ENCODE measurements around the gene C2orf72. TPM values are rescaled to one million over a fixed set of nuclear protein-coding genes. Genes with fewer than 3 reads are reported as not detected.

The C2orf72 gene
- total RNA-seq, 1 experiment from 2014 or later, result 0.40 TPM

DNA sequence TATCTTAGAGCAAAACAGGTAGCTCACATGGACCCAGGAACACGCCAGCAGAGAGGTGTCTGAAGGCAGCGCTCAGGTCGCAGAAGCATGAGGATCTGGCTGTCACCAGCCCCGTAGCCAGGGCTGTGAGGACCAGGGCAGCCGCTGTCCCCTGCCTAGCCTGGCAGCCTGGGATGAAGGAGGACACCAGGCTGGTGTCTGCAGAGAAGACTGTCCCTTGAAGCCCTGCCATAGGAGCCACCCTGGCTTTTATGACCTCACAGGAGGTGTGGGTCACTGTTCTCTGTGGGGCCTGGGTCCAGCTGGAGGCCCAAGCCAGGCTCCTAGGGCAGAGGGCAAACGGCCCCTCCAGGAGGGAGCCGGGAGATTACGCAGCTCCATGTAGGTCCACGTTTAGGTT lies 41.5 kb upstream of the C2orf72 start, which contains the start of gene SPATA3:
Gene SPATA3 (plus strand): TSS at position 301 of the 400 bp plus-strand sequence. CDS start 113 bp downstream, outside the sequence.
- Histone ChIP-seq H3K27me3 (ENCODE audit: low read length) (peaks cover 7% of the 10 kb centered on the region; the same call in 1 of the 2 replicates), H2AFZ (ENCODE audit: low read length) (no peak within 1 kb of the TSS), H3K79me2 (ENCODE audit: low read length) (no peaks in the 10 kb centered on the region), H4K20me1 (ENCODE audit: low read length) (no peaks in the 10 kb centered on the region), H3K36me3 (ENCODE audit: low read depth, low read length) (no peaks in the 10 kb centered on the region), H3F3A (ENCODE audit: low read length, unreplicated experiment) (no peaks in the 10 kb centered on the region), H3K4me3 (ENCODE audit: low read length) (no peak within 1 kb of the TSS), H3K27ac (ENCODE audit: low read length) (no peak within 1 kb of the TSS), H3K9me2 (replicated peaks; ENCODE audit: low read length) (no peaks in the 10 kb centered on the region), H3K9ac (ENCODE audit: low read length) (no peak within 1 kb of the TSS), H3K4me2 (ENCODE audit: low read length) (no peak within 1 kb of the TSS), H3K4me1 (ENCODE audit: insufficient read depth, low read length) (no peaks in the 10 kb centered on the region), H3K9me3 (ENCODE audit: low read length) (no peaks in the 10 kb centered on the region)
- no peak for DNase-seq
- BruUV-seq (replicated peaks), result no TSS peak
- ChIA-PET CTCF (no interaction called here), POLR2A (ENCODE audit: unreplicated experiment) (no interaction called here)
- TF ChIP-seq EZH2phosphoT487 (IDR thresholded peaks at IDR 0.05; ENCODE audit: borderline replicate concordance, low read length), result no peak
- TF ChIP-seq EZH2 (IDR thresholded peaks at IDR 0.05; ENCODE audit: low read length, unreplicated experiment), result no peak
- TF ChIP-seq, protein P1, sequence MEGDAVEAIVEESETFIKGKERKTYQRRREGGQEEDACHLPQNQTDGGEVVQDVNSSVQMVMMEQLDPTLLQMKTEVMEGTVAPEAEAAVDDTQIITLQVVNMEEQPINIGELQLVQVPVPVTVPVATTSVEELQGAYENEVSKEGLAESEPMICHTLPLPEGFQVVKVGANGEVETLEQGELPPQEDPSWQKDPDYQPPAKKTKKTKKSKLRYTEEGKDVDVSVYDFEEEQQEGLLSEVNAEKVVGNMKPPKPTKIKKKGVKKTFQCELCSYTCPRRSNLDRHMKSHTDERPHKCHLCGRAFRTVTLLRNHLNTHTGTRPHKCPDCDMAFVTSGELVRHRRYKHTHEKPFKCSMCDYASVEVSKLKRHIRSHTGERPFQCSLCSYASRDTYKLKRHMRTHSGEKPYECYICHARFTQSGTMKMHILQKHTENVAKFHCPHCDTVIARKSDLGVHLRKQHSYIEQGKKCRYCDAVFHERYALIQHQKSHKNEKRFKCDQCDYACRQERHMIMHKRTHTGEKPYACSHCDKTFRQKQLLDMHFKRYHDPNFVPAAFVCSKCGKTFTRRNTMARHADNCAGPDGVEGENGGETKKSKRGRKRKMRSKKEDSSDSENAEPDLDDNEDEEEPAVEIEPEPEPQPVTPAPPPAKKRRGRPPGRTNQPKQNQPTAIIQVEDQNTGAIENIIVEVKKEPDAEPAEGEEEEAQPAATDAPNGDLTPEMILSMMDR (conservative IDR thresholded peaks at IDR 0.05; ENCODE audit: low read depth, low read length), result no peak
- no peak for ATAC-seq
- intact Hi-C loops (cut with micrococcal nuclease), result no loop called here

DNA sequence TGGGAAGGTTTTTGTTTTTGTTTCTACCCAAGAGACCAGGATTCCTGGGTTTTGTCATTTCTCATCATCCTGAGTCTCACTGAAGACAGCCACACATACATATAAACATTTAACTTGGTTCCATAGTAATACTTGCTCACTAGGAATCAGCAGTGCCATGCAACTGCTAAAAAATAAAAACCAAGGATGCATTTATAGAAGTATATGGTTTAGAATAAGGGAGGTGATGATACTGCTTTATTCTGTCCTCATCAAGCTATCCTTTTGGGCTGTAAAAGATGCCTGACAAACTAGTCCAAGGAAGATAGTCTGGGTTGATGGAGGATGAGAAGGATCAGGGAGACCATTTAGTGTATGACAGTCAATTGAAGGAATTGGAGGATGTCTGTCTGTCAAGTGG lies 40.7 kb upstream of the C2orf72 start:
- no TSS peak for BruUV-seq (replicated peaks)
- DNase-seq (no peak), ATAC-seq (no peak)
- Histone ChIP-seq H3K27me3 (ENCODE audit: low read length) (peaks cover 7% of the 10 kb centered on the region; the same call in 1 of the 2 replicates), H3K9me2 (replicated peaks; ENCODE audit: low read length) (no peaks in the 10 kb centered on the region), H3K4me2 (ENCODE audit: low read length) (no peak overlapping the region), H3K79me2 (ENCODE audit: low read length) (no peaks in the 10 kb centered on the region), H2AFZ (ENCODE audit: low read length) (no peak overlapping the region), H3K9me3 (ENCODE audit: low read length) (no peaks in the 10 kb centered on the region), H3K9ac (ENCODE audit: low read length) (no peak overlapping the region), H3K36me3 (ENCODE audit: low read depth, low read length) (no peaks in the 10 kb centered on the region), H3K4me1 (ENCODE audit: insufficient read depth, low read length) (no peaks in the 10 kb centered on the region), H3F3A (ENCODE audit: low read length, unreplicated experiment) (no peaks in the 10 kb centered on the region), H4K20me1 (ENCODE audit: low read length) (no peaks in the 10 kb centered on the region), H3K4me3 (ENCODE audit: low read length) (no peak overlapping the region), H3K27ac (ENCODE audit: low read length) (no peak overlapping the region)
- intact Hi-C loops (cut with micrococcal nuclease), result no loop called here
- POLR2A ChIA-PET (ENCODE audit: unreplicated experiment), result no interaction called here
- CTCF ChIA-PET, result no interaction called here
- TF ChIP-seq, protein P1 (conservative IDR thresholded peaks at IDR 0.05; ENCODE audit: low read depth, low read length), result no peak
- no peak for TF ChIP-seq EZH2phosphoT487 (IDR thresholded peaks at IDR 0.05; ENCODE audit: borderline replicate concordance, low read length)

DNA sequence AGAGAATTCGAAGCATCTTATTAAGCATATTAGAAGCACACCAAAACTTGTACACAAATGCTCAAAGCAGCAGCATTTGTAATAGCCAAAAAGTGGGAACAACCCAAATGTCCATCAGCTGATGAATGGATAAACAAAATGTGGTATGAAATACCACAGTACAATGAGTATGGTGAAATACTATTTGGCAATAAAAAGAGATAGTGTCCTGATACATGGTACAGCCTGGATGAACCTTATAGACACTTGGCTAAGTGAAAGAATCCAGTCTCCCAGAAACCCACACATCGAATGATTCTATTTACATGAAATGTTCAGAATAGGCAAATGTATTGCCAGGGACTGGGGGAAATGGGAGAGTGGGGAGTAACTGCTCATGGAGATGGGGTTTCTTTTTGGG lies 38.4 kb upstream of the C2orf72 start:
- H3K4me2 ChIP-seq (ENCODE audit: low read length), result no peak overlapping the region
- H3K4me1 ChIP-seq (ENCODE audit: insufficient read depth, low read length), result no peaks in the 10 kb centered on the region
- TF ChIP-seq EZH2phosphoT487 (IDR thresholded peaks at IDR 0.05; ENCODE audit: borderline replicate concordance, low read length), result no peak
- no peak for TF ChIP-seq EZH2 (IDR thresholded peaks at IDR 0.05; ENCODE audit: low read length, unreplicated experiment)
- TF ChIP-seq, protein P1 (conservative IDR thresholded peaks at IDR 0.05; ENCODE audit: low read depth, low read length), result no peak
- H2AFZ ChIP-seq (ENCODE audit: low read length), result no peak overlapping the region
- ChIA-PET POLR2A (ENCODE audit: unreplicated experiment) (no interaction called here), CTCF (interaction anchor here (1.2 kb wide), 1 partner anchor 54 kb away, joined by 4 read pairs; no protein-coding TSS in a partner anchor)
- no peak overlapping the region for H3K4me3 ChIP-seq (ENCODE audit: low read length)
- no peaks in the 10 kb centered on the region for H3K36me3 ChIP-seq (ENCODE audit: low read depth, low read length)
- peaks cover 7% of the 10 kb centered on the region; the same call in 1 of the 2 replicates for H3K27me3 ChIP-seq (ENCODE audit: low read length)
- H4K20me1 ChIP-seq (ENCODE audit: low read length), result no peaks in the 10 kb centered on the region
- no peak for ATAC-seq
- no peak overlapping the region for H3K9ac ChIP-seq (ENCODE audit: low read length)
- H3K9me2 ChIP-seq (replicated peaks; ENCODE audit: low read length), result no peaks in the 10 kb centered on the region
- no peak overlapping the region for H3K27ac ChIP-seq (ENCODE audit: low read length)
- intact Hi-C loops (cut with micrococcal nuclease), result no loop called here
- H3F3A ChIP-seq (ENCODE audit: low read length, unreplicated experiment), result no peaks in the 10 kb centered on the region
- no peak for DNase-seq
- no peaks in the 10 kb centered on the region for H3K79me2 ChIP-seq (ENCODE audit: low read length)
- no TSS peak for BruUV-seq (replicated peaks)
- H3K9me3 ChIP-seq (ENCODE audit: low read length), result no peaks in the 10 kb centered on the region
